ENCODE measurements around the gene GRK5. TPM values are rescaled to one million over a fixed set of nuclear protein-coding genes. Genes with fewer than 3 reads are reported as not detected.
"Not testable (repeated sequence)": the region's sequence is repeated elsewhere in the genome, so short reads cannot be mapped to it uniquely, and the experiment has no call there.

The GRK5 gene
- total and polyA plus RNA-seq, 4 donors = 73.8 to 112 (median 101) TPM

DNA sequence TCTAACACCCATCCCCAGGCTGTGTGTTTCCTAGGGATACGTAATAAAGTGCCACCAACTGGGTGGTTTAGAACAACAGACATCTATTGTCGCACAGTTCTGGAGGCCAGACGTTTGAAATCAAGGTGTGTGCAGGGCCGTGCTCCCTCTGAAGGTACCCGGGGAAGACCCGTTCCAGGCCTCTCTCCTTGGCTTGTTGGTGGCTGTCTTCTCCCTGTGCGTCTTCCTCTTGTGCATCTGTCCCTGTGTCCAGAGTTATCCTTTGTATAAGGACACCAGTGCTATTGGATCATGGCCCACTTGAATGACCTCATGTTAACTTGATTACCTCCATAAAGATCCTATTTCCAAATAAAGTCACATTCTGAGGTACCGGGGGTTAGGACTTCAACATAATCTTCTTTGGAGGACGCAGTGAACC is 15.6 kb downstream of the GRK5 start:
- 16 to 19% methylated on average over 9 of the region's 9 CpGs for WGBS, 2 donors
- Histone ChIP-seq H3K4me1 (ENCODE audit: control insufficient read depth in 1 of 2, insufficient read depth in 2 of 2, low read length in 2 of 2) (peaks cover 7 to 14% of the 10 kb centered on the region in 2 donors), H3K27ac (ENCODE audit: low read depth in 1 of 2, low read length in 2 of 2) (peak overlapping the region; percentile 73 to 84), H3K27me3 (ENCODE audit: control insufficient read depth in 1 of 2, insufficient read depth in 2 of 2, low read length in 1 of 2) (no peaks in the 10 kb centered on the region), H3K4me3 (ENCODE audit: low read length in 2 of 2) (no peak overlapping the region), H3K9me3 (ENCODE audit: control insufficient read depth, low read length) (no peaks in the 10 kb centered on the region), H3K36me3 (ENCODE audit: control insufficient read depth in 1 of 2, insufficient read depth in 2 of 2, low read length in 1 of 2) (no peaks in the 10 kb centered on the region)
- DNase-seq (no peak), ATAC-seq (ENCODE audit: low FRiP score) (peak; percentile 43)
- intact Hi-C loops (cut with DNase I) = no loop called here

- Histone ChIP-seq H3K4me1 (ENCODE audit: control insufficient read depth in 1 of 2, insufficient read depth in 2 of 2, low read length in 2 of 2) (peaks cover 6 to 7% of the 10 kb centered on the region in 2 donors), H3K27ac (ENCODE audit: low read depth in 1 of 2, low read length in 2 of 2) (peak overlapping the region in 1 of 2 donors; percentile 42), H3K36me3 (ENCODE audit: control insufficient read depth in 1 of 2, insufficient read depth in 2 of 2, low read length in 1 of 2) (no peaks in the 10 kb centered on the region), H3K27me3 (ENCODE audit: control insufficient read depth in 1 of 2, insufficient read depth in 2 of 2, low read length in 1 of 2) (no peaks in the 10 kb centered on the region), H3K4me3 (ENCODE audit: low read length in 2 of 2) (no peak overlapping the region), H3K9me3 (ENCODE audit: control insufficient read depth, low read length) (no peaks in the 10 kb centered on the region)
- intact Hi-C loops (cut with DNase I) = no loop called here
- ATAC-seq (ENCODE audit: low FRiP score) = no peak
- 3 to 11% methylated on average over 4 of the region's 4 CpGs for WGBS, 2 donors
- DNase-seq = no peak
These were observed 17.8 kb downstream of the GRK5 start for GRCh38 chr10:119225083-119225658.

GRCh38 chr10:119227825-119228224 is 20.5 kb downstream of the GRK5 start:
- 93 to 94% methylated on average over 6 of the region's 6 CpGs for WGBS, 2 donors
- ATAC-seq (ENCODE audit: low FRiP score) (no peak), DNase-seq (no peak)
- Histone ChIP-seq H3K27me3 (ENCODE audit: control insufficient read depth in 1 of 2, insufficient read depth in 2 of 2, low read length in 1 of 2) (no peaks in the 10 kb centered on the region), H3K4me3 (ENCODE audit: low read length in 2 of 2) (no peak overlapping the region), H3K9me3 (ENCODE audit: control insufficient read depth, low read length) (no peaks in the 10 kb centered on the region), H3K27ac (ENCODE audit: low read depth in 1 of 2, low read length in 2 of 2) (no peak overlapping the region), H3K36me3 (ENCODE audit: control insufficient read depth in 1 of 2, insufficient read depth in 2 of 2, low read length in 1 of 2) (no peaks in the 10 kb centered on the region), H3K4me1 (ENCODE audit: control insufficient read depth in 1 of 2, insufficient read depth in 2 of 2, low read length in 2 of 2) (peaks cover 2 to 5% of the 10 kb centered on the region in 2 donors)
- intact Hi-C loops (cut with DNase I) = no loop called here

GRCh38 chr10:119231654-119232053 is 24.3 kb downstream of the GRK5 start:
- intact Hi-C loops (cut with DNase I) = no loop called here
- Histone ChIP-seq H3K4me1 (ENCODE audit: control insufficient read depth in 1 of 2, insufficient read depth in 2 of 2, low read length in 2 of 2) (peaks cover 6 to 8% of the 10 kb centered on the region in 2 donors), H3K27ac (ENCODE audit: low read depth in 1 of 2, low read length in 2 of 2) (no peak overlapping the region), H3K27me3 (ENCODE audit: control insufficient read depth in 1 of 2, insufficient read depth in 2 of 2, low read length in 1 of 2) (no peaks in the 10 kb centered on the region), H3K4me3 (ENCODE audit: low read length in 2 of 2) (no peak overlapping the region), H3K9me3 (ENCODE audit: control insufficient read depth, low read length) (no peaks in the 10 kb centered on the region), H3K36me3 (ENCODE audit: control insufficient read depth in 1 of 2, insufficient read depth in 2 of 2, low read length in 1 of 2) (no peaks in the 10 kb centered on the region)
- DNase-seq = no peak
- no peak for ATAC-seq (ENCODE audit: low FRiP score)
- WGBS, 2 donors = 77 to 80% methylated on average over 7 of the region's 7 CpGs

DNA sequence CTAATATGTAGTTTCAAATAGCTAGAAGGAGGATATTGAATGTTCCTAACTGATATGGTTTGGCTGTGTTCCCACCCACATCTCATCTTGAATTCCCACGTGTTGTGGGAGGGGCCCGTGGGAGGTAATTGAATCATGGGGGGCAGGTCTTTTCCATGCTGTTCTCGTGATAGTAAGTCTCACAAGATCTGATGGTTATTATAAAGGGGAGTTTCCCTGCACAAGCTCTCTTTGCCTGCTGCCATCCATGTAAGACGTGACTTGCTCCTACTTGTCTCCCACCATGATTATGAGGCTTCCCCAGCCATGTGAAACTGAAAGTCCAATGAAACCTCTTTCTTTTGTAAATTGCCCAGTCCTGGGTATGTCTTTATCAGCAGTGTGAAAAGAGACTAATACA is 25.1 kb downstream of the GRK5 start:
- H3K4me1 ChIP-seq (ENCODE audit: control insufficient read depth in 1 of 2, insufficient read depth in 2 of 2, low read length in 2 of 2); H3K27ac ChIP-seq (ENCODE audit: low read depth in 1 of 2, low read length in 2 of 2); H3K36me3 ChIP-seq (ENCODE audit: control insufficient read depth in 1 of 2, insufficient read depth in 2 of 2, low read length in 1 of 2); ATAC-seq (ENCODE audit: low FRiP score); H3K9me3 ChIP-seq (ENCODE audit: control insufficient read depth, low read length); DNase-seq; intact Hi-C loops (cut with DNase I); H3K4me3 ChIP-seq (ENCODE audit: low read length in 2 of 2); H3K27me3 ChIP-seq (ENCODE audit: control insufficient read depth in 1 of 2, insufficient read depth in 2 of 2, low read length in 1 of 2): not testable (repeated sequence)
- WGBS, 2 donors = 72 to 78% methylated on average over 4 of the region's 4 CpGs

DNA sequence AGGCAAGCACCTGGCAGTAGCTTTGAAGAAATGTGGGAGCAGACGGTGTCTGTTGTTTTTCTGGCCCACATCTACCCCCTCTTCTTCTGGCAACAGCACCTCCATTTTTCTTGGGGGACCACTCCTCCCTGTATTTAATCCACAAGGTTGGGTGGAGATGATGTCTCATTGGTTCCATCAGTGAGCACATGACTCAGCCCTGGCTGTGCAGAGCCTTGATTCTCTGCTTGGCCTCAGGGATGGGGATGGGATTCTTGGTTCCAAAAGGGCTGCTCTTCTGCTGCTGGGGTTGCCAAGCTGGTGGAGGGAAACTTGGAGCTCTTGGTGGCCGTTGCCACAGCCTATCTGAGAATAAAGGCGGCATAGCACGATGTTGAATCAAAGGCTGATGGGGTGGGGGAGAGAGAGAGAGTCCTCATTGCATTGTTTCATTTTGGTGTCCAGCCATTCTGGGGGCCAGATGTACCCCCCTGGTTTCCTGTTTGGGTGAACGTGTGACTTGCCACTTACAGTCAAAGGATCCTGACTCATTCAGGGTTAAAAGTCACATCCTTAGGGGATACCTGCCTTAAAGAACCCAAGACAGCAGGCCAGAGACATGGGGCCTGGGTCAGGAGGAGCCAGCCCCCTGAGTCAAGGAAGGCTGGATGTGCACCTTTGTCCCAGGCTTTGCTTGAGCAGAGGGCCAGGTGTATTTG is 25.9 kb downstream of the GRK5 start:
- no peaks in the 10 kb centered on the region for H3K36me3 ChIP-seq (ENCODE audit: control insufficient read depth in 1 of 2, insufficient read depth in 2 of 2, low read length in 1 of 2)
- peaks cover 8 to 12% of the 10 kb centered on the region in 2 donors for H3K4me1 ChIP-seq (ENCODE audit: control insufficient read depth in 1 of 2, insufficient read depth in 2 of 2, low read length in 2 of 2)
- intact Hi-C loops (cut with DNase I) = no loop called here
- no peak overlapping the region for H3K4me3 ChIP-seq (ENCODE audit: low read length in 2 of 2)
- no peak for ATAC-seq (ENCODE audit: low FRiP score)
- no peaks in the 10 kb centered on the region for H3K27me3 ChIP-seq (ENCODE audit: control insufficient read depth in 1 of 2, insufficient read depth in 2 of 2, low read length in 1 of 2)
- WGBS, 2 donors = 44 to 56% methylated on average over 5 of the region's 5 CpGs
- H3K9me3 ChIP-seq (ENCODE audit: control insufficient read depth, low read length) = no peaks in the 10 kb centered on the region
- peak overlapping the region in 1 of 2 donors; percentile 37 for H3K27ac ChIP-seq (ENCODE audit: low read depth in 1 of 2, low read length in 2 of 2)
- DNase-seq = no peak

DNA sequence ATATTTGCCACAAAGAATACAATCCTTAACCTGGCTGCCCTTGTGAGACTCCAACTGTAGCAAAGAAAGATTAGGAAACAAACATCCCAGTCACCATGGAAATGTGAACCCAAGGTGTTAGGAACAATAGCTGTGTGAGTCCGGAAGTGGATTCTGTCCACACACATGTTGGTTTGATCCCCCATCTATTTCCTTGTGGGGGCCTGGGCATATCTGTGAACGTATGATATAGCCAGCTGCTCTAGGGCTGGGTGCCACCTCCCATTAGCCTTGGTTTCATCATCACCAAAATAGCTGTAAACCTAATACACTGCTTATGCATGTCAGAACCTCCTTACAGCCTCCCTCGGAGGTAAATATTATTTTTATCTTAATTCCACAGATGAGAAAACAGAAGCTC is 26.4 kb downstream of the GRK5 start:
- no peaks in the 10 kb centered on the region for H3K36me3 ChIP-seq (ENCODE audit: control insufficient read depth in 1 of 2, insufficient read depth in 2 of 2, low read length in 1 of 2)
- H3K27ac ChIP-seq (ENCODE audit: low read depth in 1 of 2, low read length in 2 of 2) = no peak overlapping the region
- DNase-seq = no peak
- 21 to 25% methylated on average over 3 of the region's 3 CpGs for WGBS, 2 donors
- H3K9me3 ChIP-seq (ENCODE audit: control insufficient read depth, low read length) = no peaks in the 10 kb centered on the region
- H3K4me3 ChIP-seq (ENCODE audit: low read length in 2 of 2) = no peak overlapping the region
- intact Hi-C loops (cut with DNase I) = no loop called here
- H3K4me1 ChIP-seq (ENCODE audit: control insufficient read depth in 1 of 2, insufficient read depth in 2 of 2, low read length in 2 of 2) = peaks cover 8 to 12% of the 10 kb centered on the region in 2 donors
- H3K27me3 ChIP-seq (ENCODE audit: control insufficient read depth in 1 of 2, insufficient read depth in 2 of 2, low read length in 1 of 2) = no peaks in the 10 kb centered on the region
- ATAC-seq (ENCODE audit: low FRiP score) = no peak

DNA sequence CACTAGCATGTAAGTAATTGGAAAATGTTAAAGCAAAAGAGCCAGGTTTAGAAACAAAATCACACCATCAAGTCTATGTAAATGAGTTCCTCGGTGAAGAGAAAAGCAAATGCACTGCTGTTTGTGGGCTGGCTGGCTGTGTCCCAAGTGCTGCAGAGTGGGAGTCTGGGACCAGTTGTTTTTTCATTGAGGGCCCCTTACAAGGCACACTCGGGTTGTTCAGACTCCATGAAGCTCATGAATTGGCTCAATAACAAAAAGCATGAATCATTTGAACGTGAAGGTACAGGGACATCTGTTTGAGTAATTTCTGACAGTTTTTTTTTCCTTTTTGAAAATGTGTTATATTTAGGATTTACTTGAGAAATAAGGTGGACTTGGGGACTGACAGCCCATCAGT is 28.0 kb downstream of the GRK5 start:
- peaks cover 8 to 12% of the 10 kb centered on the region in 2 donors for H3K4me1 ChIP-seq (ENCODE audit: control insufficient read depth in 1 of 2, insufficient read depth in 2 of 2, low read length in 2 of 2)
- no peaks in the 10 kb centered on the region for H3K27me3 ChIP-seq (ENCODE audit: control insufficient read depth in 1 of 2, insufficient read depth in 2 of 2, low read length in 1 of 2)
- peak overlapping the region in 1 of 2 donors; percentile 11 for H3K27ac ChIP-seq (ENCODE audit: low read depth in 1 of 2, low read length in 2 of 2)
- no peaks in the 10 kb centered on the region for H3K9me3 ChIP-seq (ENCODE audit: control insufficient read depth, low read length)
- WGBS, 2 donors = 4 to 5% methylated on average over 3 of the region's 3 CpGs
- DNase-seq (no peak), ATAC-seq (ENCODE audit: low FRiP score) (no peak)
- H3K36me3 ChIP-seq (ENCODE audit: control insufficient read depth in 1 of 2, insufficient read depth in 2 of 2, low read length in 1 of 2) = no peaks in the 10 kb centered on the region
- no peak overlapping the region for H3K4me3 ChIP-seq (ENCODE audit: low read length in 2 of 2)
- intact Hi-C loops (cut with DNase I) = no loop called here

Data from aorta (tissue), 5 donors.